HepG2 (cell line): ENCODE data around the gene NUBP2. TPM values are rescaled to one million over a fixed set of nuclear protein-coding genes. Genes with fewer than 3 reads are reported as not detected.
A peak's percentile ranks its signal among the peaks of the same experiment; 100 is the strongest.

Source experiments
- ARID3A ChIP-seq: IDR thresholded peaks from 2 replicates; pipeline ENCODE4 v1.6.1; 2012; ENCODE audit warnings: low read depth, low read length, improper control_type of control experiment
- CC2D1A ChIP-seq: sonication (generic); formaldehyde crosslinking; IDR thresholded peaks from 2 replicates; pipeline ENCODE4 v1.8.1; 2023; ENCODE audit warnings: mild to moderate bottlenecking, missing genetic modification reagents
- FUBP1 ChIP-seq: sonication (generic); formaldehyde crosslinking; IDR thresholded peaks from 2 replicates; pipeline ENCODE4 v1.5.1; 2020; ENCODE audit warnings: missing genetic modification reagents, mild to moderate bottlenecking, borderline replicate concordance
- GLI4 ChIP-seq: sonication (generic); formaldehyde crosslinking; IDR thresholded peaks from 2 replicates; pipeline ENCODE4 v1.5.1; 2020; ENCODE audit warnings: missing genetic modification reagents, mild to moderate bottlenecking, moderate library complexity, borderline replicate concordance
- MEIS2 ChIP-seq: sonication (generic); formaldehyde crosslinking; IDR thresholded peaks from 2 replicates; pipeline ENCODE4 v1.9.0; 2021; ENCODE audit warnings: mild to moderate bottlenecking, missing genetic modification reagents
- MLXIP ChIP-seq: sonication (generic); formaldehyde crosslinking; IDR thresholded peaks from 2 replicates; pipeline ENCODE4 v1.9.0; 2021; ENCODE audit warnings: missing genetic modification reagents, borderline replicate concordance
- MTA3 ChIP-seq: sonication (generic); formaldehyde crosslinking; IDR thresholded peaks from 2 replicates; pipeline ENCODE4 v1.4.0; 2020; ENCODE audit warnings: missing genetic modification reagents
- PHF5A ChIP-seq: IDR thresholded peaks from one replicate; pipeline ENCODE4 v1.6.1; 2018; ENCODE audit warnings: low read depth, missing genetic modification reagents; ENCODE audit not compliant: unreplicated experiment
- RBFOX2 ChIP-seq: fragments of 200-400 bp; formaldehyde crosslinking; IDR thresholded peaks from 2 replicates; pipeline ENCODE4 v1.6.1; 2017; ENCODE audit warnings: low read depth, mild to moderate bottlenecking, low read length
- STAG1 ChIP-seq: sonication (generic); formaldehyde crosslinking; IDR thresholded peaks from 2 replicates; pipeline ENCODE4 v1.4.0; 2020; ENCODE audit warnings: missing genetic modification reagents
- TBP ChIP-seq: sonication (generic); formaldehyde crosslinking; IDR thresholded peaks from 2 replicates; pipeline ENCODE4 v1.5.0; 2020; ENCODE audit warnings: missing genetic modification reagents
- TP53 ChIP-seq: sonication (generic); formaldehyde crosslinking; conservative IDR thresholded peaks from 2 replicates; pipeline ENCODE4 v1.4.0; 2020; ENCODE audit warnings: missing genetic modification reagents
- ZBTB14 ChIP-seq: sonication (generic); formaldehyde crosslinking; IDR thresholded peaks from 2 replicates; pipeline ENCODE4 v1.4.0; 2020; ENCODE audit warnings: missing genetic modification reagents
- ZBTB3 ChIP-seq: sonication (generic); formaldehyde crosslinking; IDR thresholded peaks from 2 replicates; pipeline ENCODE4 v1.4.0; 2020; ENCODE audit warnings: low read depth, mild to moderate bottlenecking, moderate library complexity, missing genetic modification reagents, borderline replicate concordance
- ZBTB38 ChIP-seq: sonication (generic); formaldehyde crosslinking; IDR thresholded peaks from 2 replicates; pipeline ENCODE4 v1.5.1; 2020; ENCODE audit warnings: mild to moderate bottlenecking, missing genetic modification reagents
- ZNF12 ChIP-seq: sonication (generic); formaldehyde crosslinking; IDR thresholded peaks from 2 replicates; pipeline ENCODE4 v1.5.0; 2020; ENCODE audit warnings: missing genetic modification reagents
- ZNF563 ChIP-seq: sonication (generic); formaldehyde crosslinking; IDR thresholded peaks from 2 replicates; pipeline ENCODE4 v1.8.0; 2022; ENCODE audit warnings: mild to moderate bottlenecking, moderate library complexity, missing genetic modification reagents
- ZNF672 ChIP-seq: sonication (generic); formaldehyde crosslinking; IDR thresholded peaks from 2 replicates; pipeline ENCODE4 v1.8.1; 2022; ENCODE audit warnings: missing genetic modification reagents
- polyA plus RNA-seq, 8 experiments: library from polyadenylated mRNA; depleted of rRNA in 3 of 8; stranded (reverse) in 7 of 8; unstranded in 1 of 8; fragments of >200 nt; fragmentation: Illumina TruSeq in 4 of 8; extraction: Trizol in 4 of 8; gene quantifications; 2 replicates each; pipeline versions ENCODE4 v1.2.1 to v1.2.3, GENCODE V29; 2011 to 2016; ENCODE audit warnings: low read depth in 4 of 8, missing spikeins in 1 of 8, mixed read lengths in 1 of 8; ENCODE audit not compliant: insufficient read depth in 1 of 8
- total RNA-seq, 5 experiments: library from RNA; depleted of rRNA; stranded (reverse); fragments of >200 nt; fragmentation: Illumina TruSeq; extraction: Trizol; gene quantifications; 2 replicates each; pipeline ENCODE4 v1.2.3, GENCODE V29; 2016; ENCODE audit warnings: low read depth in 1 of 5

NUBP2 gene
- total and polyA plus RNA-seq, 2 of the 13 experiments (the other 11 are each of a cell fraction or from before 2014, with no cell fraction given): 25.7 to 61.5 TPM

- no peak for TF ChIP-seq FUBP1 (CRISPR knock-in tag)
- 0 out of 2 replicates have a peak, but pooled peaks have one; percentile 35 for TF ChIP-seq RBFOX2
- TF ChIP-seq ZNF12: peak; percentile 46; the same call in 1 of the 2 replicates
- TF ChIP-seq MLXIP (CRISPR knock-in tag): no peak
- TF ChIP-seq MTA3: no peak
- TF ChIP-seq TP53: no peak
- TF ChIP-seq CC2D1A: no peak
- TF ChIP-seq ZBTB3: no peak
- TF ChIP-seq MEIS2 (CRISPR knock-in tag): no peak
- no peak for TF ChIP-seq TBP (CRISPR knock-in tag)
- peak; percentile 23; the same call in 1 of the 2 replicates for TF ChIP-seq ZBTB38 (CRISPR knock-in tag)
- TF ChIP-seq ZNF672 (CRISPR knock-in tag): no peak
- no peak for TF ChIP-seq PHF5A (CRISPR knock-in tag)
- TF ChIP-seq STAG1 (CRISPR knock-in tag): no peak; the same call in 1 of the 2 replicates
- TF ChIP-seq ZNF563 (CRISPR knock-in tag): no peak
- no peak for TF ChIP-seq GLI4 (CRISPR knock-in tag)
- no peak for TF ChIP-seq ZBTB14 (CRISPR knock-in tag)
- TF ChIP-seq ARID3A: no peak
Observed at GRCh38 chr16:1794221-1794871, 11.6 kb downstream of the NUBP2 start (continued).
